Endodermal cell (in vitro differentiated cells): ENCODE results near the gene DTX1. TPM values are rescaled to one million over a fixed set of nuclear protein-coding genes. Genes with fewer than 3 reads are reported as not detected.
A peak's percentile ranks its signal among the peaks of the same experiment; 100 is the strongest.

Experiments used
- DNase-seq: peaks from one replicate; pipeline ENCODE4 v3.0.0-alpha.2; 2017
- H3K27ac ChIP-seq: 2 replicates; pipeline ENCODE4 v1.5.1; 2013; ENCODE audit warnings: mild to moderate bottlenecking, low read depth, low read length, moderate library complexity
- H3K27me3 ChIP-seq: 2 replicates; pipeline ENCODE4 v1.6.1; 2013; ENCODE audit warnings: mild to moderate bottlenecking, low read length, moderate library complexity; ENCODE audit not compliant: insufficient read depth, control insufficient read depth, poor library complexity, severe bottlenecking
- H3K36me3 ChIP-seq: 2 replicates; pipeline ENCODE4 v1.7.0; 2013; ENCODE audit warnings: mild to moderate bottlenecking, low read length, moderate library complexity; ENCODE audit not compliant: control insufficient read depth, insufficient read depth
- H3K4me1 ChIP-seq: one replicate; pipeline ENCODE4 v1.7.0; 2013; ENCODE audit warnings: low read length; ENCODE audit not compliant: control insufficient read depth, insufficient read depth
- H3K4me3 ChIP-seq: 2 replicates; pipeline ENCODE4 v1.5.1; 2013; ENCODE audit warnings: mild to moderate bottlenecking, low read length, moderate library complexity
- H3K9ac ChIP-seq: 2 replicates; pipeline ENCODE4 v1.6.1; 2013; ENCODE audit warnings: mild to moderate bottlenecking, low read length, moderate library complexity; ENCODE audit not compliant: poor library complexity, severe bottlenecking; ENCODE audit errors: extremely low read depth
- H3K9me3 ChIP-seq: 2 replicates; pipeline ENCODE4 v1.6.1; 2013; ENCODE audit warnings: mild to moderate bottlenecking, low read length, moderate library complexity; ENCODE audit not compliant: control insufficient read depth
- H3K27ac Mint-ChIP-seq: 2 replicates; pipeline ENCODE4 v1.8.0; 2020; ENCODE audit warnings: mixed read lengths
- H3K27me3 Mint-ChIP-seq: 2 replicates; pipeline ENCODE4 v1.8.0; 2021; ENCODE audit warnings: mild to moderate bottlenecking, mixed read lengths; ENCODE audit not compliant: insufficient read depth
- H3K36me3 Mint-ChIP-seq: 2 replicates; pipeline ENCODE4 v1.8.0; 2020; ENCODE audit warnings: low read depth, mixed read lengths
- H3K4me1 Mint-ChIP-seq: 2 replicates; pipeline ENCODE4 v1.8.0; 2020; ENCODE audit warnings: mixed read lengths
- H3K4me3 Mint-ChIP-seq: 2 replicates; pipeline ENCODE4 v1.8.0; 2020; ENCODE audit warnings: mild to moderate bottlenecking, moderate library complexity, mixed read lengths
- H3K9me3 Mint-ChIP-seq: 2 replicates; pipeline ENCODE4 v1.8.0; 2020; ENCODE audit warnings: mild to moderate bottlenecking, mixed read lengths
- CTCF ChIP-seq: fragments of 200-600 bp; sonication (generic); conservative IDR thresholded peaks from 2 replicates; pipeline ENCODE4 v1.5.0; 2021; ENCODE audit warnings: antibody characterized with exemption, mild to moderate bottlenecking
- WGBS, 2 experiments: methylation state at CpG; one replicate each; pipeline versions ENCODE4 v1.1.5 to v1.1.7; 2013; ENCODE audit warnings: missing lambda C conversion rate in 2 of 2, mixed read lengths in 1 of 2; ENCODE audit not compliant: insufficient coverage in 1 of 2, insufficient read length in 1 of 2; 5-methylcytosine and 5-hydroxymethylcytosine counted together
- total RNA-seq, 2 donors: library from RNA; stranded (reverse); fragmentation: NEBNext Ultra II Directional in 1 of 2; extraction: Animal tissue kit (Norgen Biotek cat#: 25700) in 1 of 2; gene quantifications; 2 replicates in 1 of 2; 3 replicates in 1 of 2; pipeline ENCODE4 v1.2.1, GENCODE V29; 2021

DTX1 gene
- total RNA-seq, 2 donors from 2014 or later = 3.3 to 4.9 TPM

- Histone ChIP-seq H3K27me3 (no peaks in the 10 kb centered on the region), H3K9me3 (peaks cover 4% of the 10 kb centered on the region), H3K4me3 (no peak overlapping the region), H3K9ac (no peak overlapping the region), H3K36me3 (no peaks in the 10 kb centered on the region), H3K27ac (no peak overlapping the region), H3K4me1 (no peaks in the 10 kb centered on the region)
- H3K4me3 Mint-ChIP-seq = no peak overlapping the region
- H3K27ac Mint-ChIP-seq = no peak overlapping the region
- no peaks in the 10 kb centered on the region for H3K36me3 Mint-ChIP-seq
- DNase-seq = peak; percentile 40
- H3K4me1 Mint-ChIP-seq = no peaks in the 10 kb centered on the region
- peaks cover 8% of the 10 kb centered on the region for H3K27me3 Mint-ChIP-seq
- H3K9me3 Mint-ChIP-seq = peaks cover 7% of the 10 kb centered on the region
- no peak for TF ChIP-seq CTCF
- 83 to 87% methylated on average over 7 to 16 of the region's 17 CpGs for WGBS, 2 experiments
Measured at GRCh38 chr12:113142173-113142885, 85.8 kb downstream of the DTX1 start.

- peaks cover 10% of the 10 kb centered on the region for H3K9me3 Mint-ChIP-seq
- TF ChIP-seq CTCF = no peak
- WGBS, 2 experiments = 86 to 93% methylated on average over 1 to 5 of the region's 5 CpGs
- H3K27ac Mint-ChIP-seq = no peak overlapping the region
- no peaks in the 10 kb centered on the region for H3K4me1 Mint-ChIP-seq
- no peaks in the 10 kb centered on the region for H3K4me1 ChIP-seq
- peaks cover 8% of the 10 kb centered on the region for H3K27me3 Mint-ChIP-seq
- DNase-seq = peak; percentile 50
- no peaks in the 10 kb centered on the region for H3K36me3 ChIP-seq
- H3K4me3 ChIP-seq = no peak overlapping the region
- no peak overlapping the region for H3K4me3 Mint-ChIP-seq
- H3K9ac ChIP-seq = no peak overlapping the region
- H3K27ac ChIP-seq = no peak overlapping the region
- peaks cover 5% of the 10 kb centered on the region for H3K9me3 ChIP-seq
- no peaks in the 10 kb centered on the region for H3K27me3 ChIP-seq
- no peaks in the 10 kb centered on the region for H3K36me3 Mint-ChIP-seq
Measured at GRCh38 chr12:113142886-113143332, 86.4 kb downstream of the DTX1 start.

GRCh38 chr12:113143959-113144358 is 87.4 kb downstream of the DTX1 start:
- H3K27me3 Mint-ChIP-seq = peaks cover 8% of the 10 kb centered on the region
- no peak overlapping the region for H3K27ac Mint-ChIP-seq
- Histone ChIP-seq H3K4me3 (no peak overlapping the region), H3K36me3 (no peaks in the 10 kb centered on the region), H3K27me3 (no peaks in the 10 kb centered on the region), H3K27ac (no peak overlapping the region), H3K9ac (no peak overlapping the region), H3K9me3 (peaks cover 5% of the 10 kb centered on the region), H3K4me1 (no peaks in the 10 kb centered on the region)
- H3K36me3 Mint-ChIP-seq = no peaks in the 10 kb centered on the region
- H3K4me3 Mint-ChIP-seq = no peak overlapping the region
- H3K4me1 Mint-ChIP-seq = no peaks in the 10 kb centered on the region
- 90 to 95% methylated on average over 5 to 7 of the region's 8 CpGs for WGBS, 2 experiments
- peaks cover 10% of the 10 kb centered on the region for H3K9me3 Mint-ChIP-seq
- DNase-seq = no peak
- TF ChIP-seq CTCF = no peak
